HG02642 (cell line): ENCODE measurements around the gene TGM1.
A peak's percentile ranks its signal among the peaks of the same experiment; 100 is the strongest.

ENCODE experiments used
- ATAC-seq: cut with Tn5 transposase; IDR thresholded peaks from one replicate; pipeline ENCODE4 v1.9.1; 2021; ENCODE audit warnings: mild to moderate bottlenecking; ENCODE audit not compliant: unreplicated experiment, poor library complexity

The TGM1 gene

GRCh38 chr14:24272467-24272866 is 9.5 kb upstream of the TGM1 start:
- ATAC-seq, result no peak

GRCh38 chr14:24271834-24272263 is 8.9 kb upstream of the TGM1 start:
- no peak for ATAC-seq

GRCh38 chr14:24271134-24271833 is 8.3 kb upstream of the TGM1 start, which contains the start of gene RABGGTA:
RABGGTA (minus strand) TSS chr14:24271597; CDS start chr14:24271115, 482 bp downstream.
- peak; percentile 89 for ATAC-seq

GRCh38 chr14:24270537-24271133 is 7.7 kb upstream of the TGM1 start:
- no peak for ATAC-seq

- no peak for ATAC-seq
Observed at GRCh38 chr14:24269910-24270536, 7.0 kb upstream of the TGM1 start.

GRCh38 chr14:24269368-24269767 is 6.4 kb upstream of the TGM1 start:
- ATAC-seq, result no peak

GRCh38 chr14:24268225-24268624 is 5.2 kb upstream of the TGM1 start:
- no peak for ATAC-seq

GRCh38 chr14:24267516-24267915 is 4.5 kb upstream of the TGM1 start:
- ATAC-seq, result no peak

GRCh38 chr14:24266344-24267244 is 3.6 kb upstream of the TGM1 start:
- no peak for ATAC-seq

- no peak for ATAC-seq
Observed at GRCh38 chr14:24264298-24264697, 1.3 kb upstream of the TGM1 start.

- no peak for ATAC-seq
Observed at GRCh38 chr14:24263848-24264247, 871 bp upstream of the TGM1 start.

- no peak for ATAC-seq
Observed at GRCh38 chr14:24261969-24262327, 1.0 kb downstream of the TGM1 start.

GRCh38 chr14:24261256-24261968 is 1.6 kb downstream of the TGM1 start:
- ATAC-seq, result no peak

- ATAC-seq, result no peak
Observed at GRCh38 chr14:24260780-24261157, 2.2 kb downstream of the TGM1 start.

- ATAC-seq, result no peak
Observed at GRCh38 chr14:24260026-24260779, 2.8 kb downstream of the TGM1 start.

GRCh38 chr14:24259282-24260025 is 3.5 kb downstream of the TGM1 start:
- ATAC-seq, result no peak

GRCh38 chr14:24258548-24259265 is 4.3 kb downstream of the TGM1 start:
- ATAC-seq, result no peak

- no peak for ATAC-seq
Observed at GRCh38 chr14:24258119-24258518, 4.9 kb downstream of the TGM1 start.
